VCaP (cell line): ENCODE data around the gene TPCN1.

Experiments
- H3K27ac ChIP-seq: fragments of 450-650 bp; 2 replicates; pipeline ENCODE4 v1.5.1; 2017
- TF ChIP-seq, protein P1 (sequence below): fragments of 450-650 bp; conservative IDR thresholded peaks from 2 replicates; pipeline ENCODE4 v1.5.1; 2017; ENCODE audit warnings: mild to moderate bottlenecking, moderate library complexity

TPCN1 gene

DNA sequence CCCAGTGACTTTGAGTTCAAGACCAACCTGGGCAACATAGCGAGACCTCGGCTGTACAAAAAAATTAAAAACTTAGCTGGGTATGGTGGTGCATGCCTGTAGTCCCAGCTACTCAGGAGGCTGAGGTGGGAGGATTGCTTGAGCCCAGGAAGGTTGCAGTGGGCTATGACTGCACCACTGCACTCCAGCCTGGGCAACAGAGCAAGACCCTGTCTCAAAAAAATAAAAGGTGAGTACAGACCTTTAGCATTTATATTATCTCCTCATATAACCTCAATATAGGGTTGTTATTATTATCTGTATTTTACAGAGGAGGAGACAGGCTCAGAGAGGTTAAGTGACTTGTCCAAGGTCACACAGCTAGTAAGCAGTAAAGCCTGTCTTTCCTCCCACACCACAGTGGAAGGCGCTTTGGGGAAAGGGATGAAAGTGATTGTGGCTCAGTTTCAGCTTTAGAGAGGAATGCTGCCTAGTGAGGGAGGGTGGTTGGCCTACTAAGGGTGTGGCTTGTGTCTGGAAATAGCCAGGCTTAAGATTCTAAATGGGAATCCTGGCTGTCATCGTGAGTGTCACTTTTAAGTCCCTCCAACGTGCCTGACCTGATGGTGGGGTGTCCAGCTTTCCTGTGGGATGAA lies 7.2 kb downstream of the TPCN1 start:
- TF ChIP-seq, protein P1, sequence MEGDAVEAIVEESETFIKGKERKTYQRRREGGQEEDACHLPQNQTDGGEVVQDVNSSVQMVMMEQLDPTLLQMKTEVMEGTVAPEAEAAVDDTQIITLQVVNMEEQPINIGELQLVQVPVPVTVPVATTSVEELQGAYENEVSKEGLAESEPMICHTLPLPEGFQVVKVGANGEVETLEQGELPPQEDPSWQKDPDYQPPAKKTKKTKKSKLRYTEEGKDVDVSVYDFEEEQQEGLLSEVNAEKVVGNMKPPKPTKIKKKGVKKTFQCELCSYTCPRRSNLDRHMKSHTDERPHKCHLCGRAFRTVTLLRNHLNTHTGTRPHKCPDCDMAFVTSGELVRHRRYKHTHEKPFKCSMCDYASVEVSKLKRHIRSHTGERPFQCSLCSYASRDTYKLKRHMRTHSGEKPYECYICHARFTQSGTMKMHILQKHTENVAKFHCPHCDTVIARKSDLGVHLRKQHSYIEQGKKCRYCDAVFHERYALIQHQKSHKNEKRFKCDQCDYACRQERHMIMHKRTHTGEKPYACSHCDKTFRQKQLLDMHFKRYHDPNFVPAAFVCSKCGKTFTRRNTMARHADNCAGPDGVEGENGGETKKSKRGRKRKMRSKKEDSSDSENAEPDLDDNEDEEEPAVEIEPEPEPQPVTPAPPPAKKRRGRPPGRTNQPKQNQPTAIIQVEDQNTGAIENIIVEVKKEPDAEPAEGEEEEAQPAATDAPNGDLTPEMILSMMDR, result no peak
- H3K27ac ChIP-seq, result peak overlapping the region; percentile 4; the same call in 1 of the 2 replicates

DNA sequence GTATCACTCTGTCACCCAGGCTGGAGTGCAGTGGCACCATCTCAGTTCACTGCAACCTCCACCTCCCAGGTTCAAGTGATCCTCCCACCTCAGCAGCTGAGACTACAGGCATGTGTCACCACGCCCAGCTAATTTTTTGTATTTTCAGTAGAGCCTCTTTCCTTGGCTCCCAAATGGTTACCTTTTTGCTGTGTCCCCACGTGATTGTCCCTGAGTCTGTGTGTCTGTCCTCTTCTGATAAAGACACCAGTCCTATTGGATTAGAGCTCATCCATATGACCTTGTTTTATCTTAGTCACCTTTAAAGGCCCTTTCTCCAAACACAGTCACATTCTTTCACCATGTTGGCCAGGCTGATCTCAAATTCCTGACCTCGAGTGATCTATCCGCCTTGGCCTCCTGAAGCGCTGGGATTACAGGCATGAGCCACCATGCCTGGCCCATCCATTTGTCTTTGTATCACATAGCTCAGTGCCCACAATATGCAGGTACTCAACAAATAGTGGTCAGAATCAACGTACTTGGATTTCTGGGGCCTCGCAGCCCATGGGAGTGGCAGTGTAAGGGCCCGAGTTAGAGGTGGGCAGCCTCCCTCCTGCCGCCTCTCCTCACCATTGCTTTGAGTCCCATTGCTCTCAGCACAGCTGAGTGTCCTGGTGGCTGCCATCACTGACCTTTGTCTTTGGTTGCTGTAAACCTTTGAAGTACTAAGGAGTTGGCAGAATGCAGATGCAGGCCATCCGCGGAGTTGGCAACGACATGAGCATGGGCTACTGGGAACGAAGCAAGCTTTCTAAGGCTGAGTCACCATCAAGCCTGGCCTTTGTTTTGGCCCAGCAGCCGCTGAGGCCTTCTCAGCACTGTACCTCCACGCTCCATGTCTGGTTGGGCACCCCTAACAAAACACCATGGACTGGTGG lies 9.3 kb downstream of the TPCN1 start:
- peak overlapping the region; percentile 24; the same call in 1 of the 2 replicates for H3K27ac ChIP-seq
- TF ChIP-seq, protein P1, result no peak

DNA sequence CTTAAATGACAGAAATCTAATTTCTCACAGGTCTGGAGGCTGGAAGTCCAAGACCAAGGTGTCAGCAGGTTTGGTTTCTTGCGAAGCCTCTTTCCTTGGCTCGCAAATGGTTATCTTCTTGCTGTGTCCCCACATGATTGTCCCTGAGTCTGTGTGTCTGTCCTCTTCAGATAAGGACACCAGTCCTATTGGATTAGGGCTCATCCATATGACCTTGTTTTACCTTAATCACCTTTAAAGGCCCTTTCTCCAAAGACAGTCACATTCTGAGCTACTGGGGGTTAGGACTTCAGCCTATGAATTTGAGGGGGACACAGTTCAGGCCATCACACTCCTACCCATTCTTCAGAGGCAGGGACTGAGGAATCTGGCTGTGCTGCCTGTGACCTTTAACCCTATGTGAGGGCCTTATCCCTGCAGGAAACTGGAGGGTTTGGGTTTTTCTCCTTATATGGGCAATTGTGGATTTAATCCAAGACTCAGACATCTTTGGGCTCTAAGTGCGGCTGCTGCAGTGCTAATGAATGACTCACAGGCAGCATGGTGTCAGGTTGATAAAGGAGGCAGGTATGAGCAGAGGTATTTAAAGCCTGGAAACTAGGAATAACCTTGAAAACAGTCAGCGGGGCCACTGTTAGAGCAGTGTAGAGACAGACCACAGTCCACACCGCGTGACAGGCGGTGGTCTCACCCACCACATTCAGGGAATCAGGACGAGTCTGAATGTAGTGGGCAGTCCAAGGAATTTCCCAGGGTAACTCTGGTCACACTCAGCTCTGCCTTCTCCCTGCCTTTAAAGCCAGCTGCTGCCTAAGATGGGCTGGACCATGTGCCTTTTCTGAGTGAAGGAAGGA lies 10.2 kb downstream of the TPCN1 start:
- TF ChIP-seq, protein P1, result no peak
- H3K27ac ChIP-seq, result no peak overlapping the region

DNA sequence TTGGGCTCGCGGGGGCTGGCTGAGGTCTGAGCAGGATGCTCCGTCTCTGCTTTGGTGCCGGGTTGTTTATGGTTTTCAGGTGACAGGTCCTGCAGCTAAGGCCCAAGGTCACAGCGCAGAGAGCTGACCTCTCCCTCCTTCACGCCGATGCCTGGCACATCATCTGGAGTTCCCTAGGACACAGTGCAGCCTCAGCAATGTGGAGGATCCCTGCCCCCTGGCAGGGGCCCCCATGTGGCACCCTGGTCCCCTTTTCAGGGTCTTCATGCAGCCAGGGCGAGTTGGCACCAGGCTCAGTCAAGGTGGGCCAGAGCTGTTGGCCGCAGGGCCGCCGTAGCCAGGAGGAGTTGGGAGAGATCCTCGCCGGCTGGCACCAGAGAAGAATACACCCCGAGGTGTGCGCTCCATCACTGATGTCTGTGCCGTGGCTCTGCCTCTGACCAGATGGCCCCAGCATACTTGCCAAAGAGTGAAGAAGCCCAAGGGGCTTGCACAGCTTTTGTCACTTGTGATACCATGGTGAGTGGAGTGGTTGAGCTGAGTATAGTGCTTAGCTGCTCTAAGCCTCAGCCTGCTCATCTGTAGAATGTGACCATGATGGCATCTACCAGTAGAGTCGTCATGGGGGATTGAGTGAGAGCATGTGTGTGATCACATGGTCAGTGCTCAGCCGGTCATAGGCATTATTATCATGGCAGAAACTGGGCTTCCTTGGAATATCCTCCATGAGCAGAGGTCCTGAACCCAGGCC lies 11.0 kb downstream of the TPCN1 start:
- TF ChIP-seq, protein P1, result no peak
- H3K27ac ChIP-seq, result peak overlapping the region; percentile 100; the same call in 1 of the 2 replicates

DNA sequence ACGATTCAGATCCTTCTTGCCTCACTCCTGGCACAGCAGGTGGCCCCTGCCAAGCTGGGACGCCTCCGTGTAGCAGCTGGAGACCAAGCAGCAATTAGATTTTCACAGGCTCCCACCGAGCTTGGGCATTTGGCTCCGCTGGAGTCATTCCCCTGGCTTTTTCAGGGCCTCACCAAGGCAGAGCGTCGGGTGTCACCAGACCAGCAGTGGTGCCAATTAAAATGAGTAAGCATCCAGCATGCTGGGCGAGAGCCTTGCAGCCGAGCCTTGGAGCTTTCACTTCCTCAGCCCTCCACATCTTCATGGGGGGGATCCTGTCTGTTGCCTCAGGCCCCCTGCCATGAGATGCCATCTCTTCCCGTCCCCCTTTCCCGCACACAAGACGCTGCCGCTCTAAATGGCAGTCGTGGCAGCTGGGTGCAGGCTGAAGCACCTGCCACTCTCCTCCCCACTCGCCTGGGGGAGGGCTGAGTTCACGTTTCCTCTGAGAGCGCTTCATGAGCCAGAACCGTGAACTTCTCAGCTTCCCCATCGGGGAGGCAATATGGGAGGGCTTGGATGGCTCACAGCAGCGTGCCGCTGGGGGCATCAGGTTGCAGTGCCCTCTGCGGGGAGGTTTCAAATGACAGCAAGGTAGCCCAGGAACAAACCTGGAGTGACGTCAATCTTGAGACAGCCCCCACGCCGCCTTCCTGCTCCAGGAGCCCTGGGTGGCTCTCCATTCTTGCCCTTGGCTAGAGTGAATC lies 11.7 kb downstream of the TPCN1 start:
- TF ChIP-seq, protein P1, result no peak
- H3K27ac ChIP-seq, result peak overlapping the region; percentile 100

DNA sequence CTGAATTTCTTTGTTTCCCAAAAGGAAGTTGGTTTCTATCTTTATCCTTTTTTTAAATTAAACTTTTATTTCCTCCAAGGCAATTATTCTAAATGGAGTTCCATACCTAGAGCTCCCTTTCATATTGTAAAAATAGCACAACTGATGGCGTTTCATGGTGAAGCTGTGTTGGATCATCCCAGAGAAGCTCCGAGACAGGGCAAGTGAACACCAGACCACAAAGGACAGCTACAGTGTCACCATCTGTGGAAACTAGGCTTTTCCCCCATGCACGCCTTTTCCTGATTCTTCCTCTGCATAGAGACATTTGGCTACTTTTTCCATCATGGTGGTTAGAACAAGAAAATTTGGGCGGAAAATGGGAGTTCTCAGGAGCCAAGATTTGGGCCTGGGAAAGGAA lies 12.7 kb downstream of the TPCN1 start:
- TF ChIP-seq, protein P1, result no peak
- peak overlapping the region; percentile 100 for H3K27ac ChIP-seq
